GM21515 (cell line): Measurements from ENCODE around the gene KIF4A.
"Not testable (repeated sequence)": the region's sequence is repeated elsewhere in the genome, so short reads cannot be mapped to it uniquely, and the experiment has no call there.

ENCODE experiments used
- ATAC-seq: cut with Tn5 transposase; IDR thresholded peaks from one replicate; pipeline ENCODE4 v1.9.1; 2021; ENCODE audit not compliant: unreplicated experiment

The KIF4A gene

GRCh38 chrX:70289793-70290770 lies at the start of gene KIF4A, which contains the start of gene PDZD11:
Gene KIF4A (plus strand): TSS chrX:70290104. CDS start chrX:70290459, 355 bp downstream.
Gene PDZD11 (minus strand): TSS chrX:70289927. CDS start chrX:70289341, 586 bp downstream.
- peak; percentile 98 for ATAC-seq

- ATAC-seq: no peak
These were observed 49.2 kb upstream of the KIF4A start for GRCh38 chrX:70240751-70241150.

- ATAC-seq: no peak
These were observed 48.4 kb upstream of the KIF4A start for GRCh38 chrX:70241501-70241900.

- ATAC-seq: not testable (repeated sequence)
These were observed 46.3 kb upstream of the KIF4A start for GRCh38 chrX:70243601-70244000.

- no peak for ATAC-seq
These were observed 45.0 kb upstream of the KIF4A start for GRCh38 chrX:70244881-70245280.

GRCh38 chrX:70247252-70247651 lies 42.7 kb upstream of the KIF4A start:
- ATAC-seq: no peak

- no peak for ATAC-seq
These were observed 37.4 kb upstream of the KIF4A start for GRCh38 chrX:70252491-70252890.

- no peak for ATAC-seq
These were observed 36.4 kb upstream of the KIF4A start for GRCh38 chrX:70253377-70254062.

GRCh38 chrX:70254063-70254400 lies 35.9 kb upstream of the KIF4A start:
- ATAC-seq: no peak

GRCh38 chrX:70254909-70255308 lies 35.0 kb upstream of the KIF4A start:
- ATAC-seq: no peak

- ATAC-seq: no peak
These were observed 34.5 kb upstream of the KIF4A start for GRCh38 chrX:70255452-70255851.

- ATAC-seq: no peak
These were observed 32.2 kb upstream of the KIF4A start for GRCh38 chrX:70257423-70258288.

GRCh38 chrX:70260104-70260503 lies 29.8 kb upstream of the KIF4A start, which contains the start of gene P2RY4:
Gene P2RY4 (minus strand): TSS chrX:70260204. CDS start chrX:70259624, 580 bp downstream.
- ATAC-seq: no peak

- peak; percentile 56 for ATAC-seq
These were observed 26.8 kb upstream of the KIF4A start for GRCh38 chrX:70262952-70263567.

GRCh38 chrX:70264784-70265183 lies 25.1 kb upstream of the KIF4A start:
- ATAC-seq: no peak

- ATAC-seq: no peak
These were observed 21.9 kb upstream of the KIF4A start, which contains the start of gene ARR3 for GRCh38 chrX:70268034-70268433. Gene ARR3 (plus strand): TSS chrX:70268334. CDS start chrX:70269386, 1,052 bp downstream.

GRCh38 chrX:70274029-70274428 lies 15.9 kb upstream of the KIF4A start:
- not testable (repeated sequence) for ATAC-seq

GRCh38 chrX:70279081-70279480 lies 10.8 kb upstream of the KIF4A start:
- no peak for ATAC-seq

- no peak for ATAC-seq
These were observed 9.3 kb upstream of the KIF4A start for GRCh38 chrX:70280573-70280972.

- ATAC-seq: no peak
These were observed 8.0 kb upstream of the KIF4A start, which contains the start of gene RAB41 for GRCh38 chrX:70281951-70282350. Gene RAB41 (plus strand): TSS chrX:70282172. CDS start chrX:70282218, 46 bp downstream.
